ENCODE results near the gene HYLS1. TPM values are rescaled to one million over a fixed set of nuclear protein-coding genes. Genes with fewer than 3 reads are reported as not detected.

Gene HYLS1
- total and polyA plus RNA-seq, 8 donors = 0.87 to 6.6 (median 2.9) TPM; not detected in 1

GRCh38 chr11:125946712-125947418, 59.4 kb downstream of the HYLS1 start:
- DNase-seq = no peak
- Histone ChIP-seq H3K4me1 (peaks cover 0 to 22% (median 12%) of the 10 kb centered on the region in 4 donors), H3K36me3 (no peaks in the 10 kb centered on the region), H3K4me3 (no peak overlapping the region), H3K9me3 (no peaks in the 10 kb centered on the region), H3K27ac (no peak overlapping the region), H3K27me3 (peaks cover 0 to 26% (median 0%) of the 10 kb centered on the region in 3 donors)
- intact Hi-C loops (cut with DNase I; ENCODE audit: low total_unique reads) = no loop called here
- WGBS, 5 donors = 85 to 96% (median 92%) methylated on average over 11 to 14 of the region's 14 CpGs
- TF ChIP-seq EP300 (IDR thresholded peaks at IDR 0.05) (no peak), POLR2AphosphoS5 (IDR thresholded peaks at IDR 0.05) (no peak), CTCF (IDR thresholded peaks at IDR 0.05) (no peak), POLR2A (IDR thresholded peaks at IDR 0.05) (no peak)

GRCh38 chr11:125947419-125948277, 60.2 kb downstream of the HYLS1 start:
- WGBS, 5 donors = 71 to 87% (median 82%) methylated on average over 6 to 24 of the region's 24 CpGs
- no peak overlapping the region for H3K4me3 ChIP-seq
- H3K4me1 ChIP-seq = peaks cover under 1 to 22% (median 15%) of the 10 kb centered on the region in 4 donors
- H3K27me3 ChIP-seq = peaks cover 0 to 26% (median 0%) of the 10 kb centered on the region in 3 donors
- no peak for DNase-seq
- no peak overlapping the region for H3K27ac ChIP-seq
- intact Hi-C loops (cut with DNase I; ENCODE audit: low total_unique reads) = no loop called here
- TF ChIP-seq POLR2A (IDR thresholded peaks at IDR 0.05) = no peak
- no peak for TF ChIP-seq CTCF (IDR thresholded peaks at IDR 0.05)
- no peak for TF ChIP-seq EP300 (IDR thresholded peaks at IDR 0.05)
- TF ChIP-seq POLR2AphosphoS5 (IDR thresholded peaks at IDR 0.05) = no peak
- no peaks in the 10 kb centered on the region for H3K36me3 ChIP-seq
- no peaks in the 10 kb centered on the region for H3K9me3 ChIP-seq

GRCh38 chr11:125948278-125949051, 61.0 kb downstream of the HYLS1 start:
- H3K27me3 ChIP-seq = peaks cover 0 to 22% (median 0%) of the 10 kb centered on the region in 3 donors
- peaks cover 9 to 31% (median 23%) of the 10 kb centered on the region in 4 donors for H3K4me1 ChIP-seq
- TF ChIP-seq EP300 (IDR thresholded peaks at IDR 0.05) (no peak), CTCF (IDR thresholded peaks at IDR 0.05) (no peak), POLR2A (IDR thresholded peaks at IDR 0.05) (no peak), POLR2AphosphoS5 (IDR thresholded peaks at IDR 0.05) (no peak)
- no peaks in the 10 kb centered on the region for H3K9me3 ChIP-seq
- no peak for DNase-seq
- H3K4me3 ChIP-seq = no peak overlapping the region
- whole genome bisulfite sequencing, 5 donors = 85 to 87% (median 85%) methylated on average over 15 to 23 of the region's 23 CpGs
- no peaks in the 10 kb centered on the region for H3K36me3 ChIP-seq
- no peak overlapping the region for H3K27ac ChIP-seq
- intact Hi-C loops (cut with DNase I; ENCODE audit: low total_unique reads) = no loop called here
